PC-9 (cell line): ENCODE data around the gene TIFAB. TPM values are rescaled to one million over a fixed set of nuclear protein-coding genes. Genes with fewer than 3 reads are reported as not detected.

Experiments
- BruUV-seq: library from RNA; stranded (reverse); fragments of 400-500 nt; replicated peaks from 2 replicates; lab custom pipeline; 2021; lab: Mats Ljungman, UMichigan
- CTCF ChIA-PET: fragments of 300-600 bp; sonication (Branson Sonifier 250); formaldehyde crosslinking; loops from one replicate; lab custom pipeline; 2022; ENCODE audit warnings: antibody characterized with exemption; lab: Charles Lee
- POLR2A ChIA-PET: fragments of 300-600 bp; sonication (Branson Sonifier 250); formaldehyde crosslinking; loops from one replicate; lab custom pipeline; 2022; ENCODE audit warnings: antibody characterized with exemption; ENCODE audit not compliant: unreplicated experiment; lab: Charles Lee
- DNase-seq, 2 experiments: peaks; one replicate each; pipeline versions ENCODE4 v3.0.0 to v3.0.0-alpha.2; 2015 to 2022; ENCODE audit warnings: mixed read lengths in 1 of 2
- H2AFZ ChIP-seq: fragments of 200-600 bp; sonication (generic); 2 replicates; pipeline ENCODE4 v1.8.1; 2017; ENCODE audit warnings: antibody characterized with exemption
- H3F3A ChIP-seq: fragments of 200-600 bp; sonication (generic); 2 replicates; pipeline ENCODE4 v1.8.1; 2017; ENCODE audit warnings: antibody characterized with exemption, mild to moderate bottlenecking, low read depth; ENCODE audit not compliant: insufficient read depth
- H3K27ac ChIP-seq: fragments of 200-600 bp; sonication (generic); 2 replicates; pipeline ENCODE4 v1.6.1; 2016; ENCODE audit warnings: mixed run types
- H3K27me3 ChIP-seq: fragments of 200-600 bp; sonication (generic); 2 replicates; pipeline ENCODE4 v1.6.1; 2016; ENCODE audit warnings: low read depth, mixed run types; ENCODE audit not compliant: insufficient read depth
- H3K36me3 ChIP-seq: fragments of 200-600 bp; sonication (generic); 2 replicates; pipeline ENCODE4 v1.6.1; 2016; ENCODE audit warnings: low read depth, mixed run types
- H3K4me1 ChIP-seq: fragments of 200-600 bp; sonication (generic); replicated peaks from 2 replicates; pipeline ENCODE4 v1.6.1; 2016; ENCODE audit warnings: mixed run types; ENCODE audit not compliant: insufficient read depth
- H3K4me2 ChIP-seq: fragments of 200-600 bp; sonication (generic); 2 replicates; pipeline ENCODE4 v1.6.1; 2017; ENCODE audit warnings: mixed run types
- H3K4me3 ChIP-seq: fragments of 200-600 bp; sonication (generic); 2 replicates; pipeline ENCODE4 v1.6.1; 2016; ENCODE audit warnings: mixed run types
- H3K79me2 ChIP-seq: fragments of 200-600 bp; sonication (generic); 2 replicates; pipeline ENCODE4 v1.6.1; 2017; ENCODE audit warnings: low read depth, mixed run types
- H3K9me2 ChIP-seq: fragments of 200-600 bp; sonication (generic); 2 replicates; pipeline ENCODE4 v1.8.1; 2017; ENCODE audit warnings: mild to moderate bottlenecking; ENCODE audit not compliant: insufficient read depth
- H3K9me3 ChIP-seq: fragments of 200-600 bp; sonication (generic); 2 replicates; pipeline ENCODE4 v1.8.1; 2016; ENCODE audit warnings: low read depth; ENCODE audit not compliant: insufficient read depth
- H4K20me1 ChIP-seq: fragments of 200-600 bp; sonication (generic); 2 replicates; pipeline ENCODE4 v1.8.1; 2017; ENCODE audit not compliant: insufficient read depth
- CTCF ChIP-seq: fragments of 200-600 bp; sonication (generic); conservative IDR thresholded peaks from 2 replicates; pipeline ENCODE4 v1.6.1; 2017; ENCODE audit warnings: mixed run types, antibody characterized with exemption, mild to moderate bottlenecking, moderate library complexity
- EZH2 ChIP-seq: fragments of 200-600 bp; sonication (generic); IDR thresholded peaks from 2 replicates; pipeline ENCODE4 v1.8.0; 2017; ENCODE audit warnings: antibody characterized with exemption, low read depth
- intact Hi-C: fragments of 100-400 bp; cut with micrococcal nuclease; formaldehyde crosslinking; loops from one replicate; pipeline ENCODE4 v1.10.0; 2022; ENCODE audit not compliant: unreplicated experiment
- total RNA-seq: library from RNA; stranded (reverse); gene quantifications from 2 replicates; pipeline ENCODE4 v1.2.3, GENCODE V29; 2021

The TIFAB gene
- total RNA-seq, 1 experiment from 2014 or later, result not detected

DNA sequence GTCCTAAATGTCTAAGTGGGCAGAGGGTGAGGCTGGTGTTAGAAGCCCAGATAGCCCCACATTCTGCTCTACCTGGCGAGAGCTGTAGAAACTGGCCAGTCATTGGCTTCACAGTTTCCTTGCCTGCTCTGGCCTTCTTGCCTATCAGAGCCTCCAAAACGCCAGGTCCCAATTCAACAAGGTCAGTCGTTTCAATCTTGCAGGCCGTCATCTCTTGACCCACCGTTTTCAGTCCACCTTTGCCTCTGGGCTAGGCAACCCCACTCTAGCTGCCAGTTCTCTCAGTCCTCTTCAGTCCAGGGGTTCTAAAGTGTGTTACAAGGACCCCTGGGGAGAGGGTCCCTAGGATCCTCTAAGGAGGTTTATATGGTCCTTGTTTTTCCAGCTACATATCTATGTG lies 20.0 kb upstream of the TIFAB start:
- Histone ChIP-seq H2AFZ (no peak overlapping the region), H3K79me2 (no peaks in the 10 kb centered on the region), H4K20me1 (no peaks in the 10 kb centered on the region), H3F3A (no peaks in the 10 kb centered on the region), H3K9me2 (no peaks in the 10 kb centered on the region), H3K27ac (no peak overlapping the region), H3K27me3 (peaks cover 87% of the 10 kb centered on the region), H3K9me3 (no peaks in the 10 kb centered on the region), H3K4me1 (no peaks in the 10 kb centered on the region), H3K4me3 (no peak overlapping the region), H3K36me3 (no peaks in the 10 kb centered on the region), H3K4me2 (no peak overlapping the region)
- ChIA-PET CTCF (no interaction called here), POLR2A (interaction anchor here (0.6 kb wide), 1 partner anchor 13 kb away, joined by 3 read pairs; no protein-coding TSS in a partner anchor)
- no TSS peak for BruUV-seq
- no peak for DNase-seq
- intact Hi-C loops, result no loop called here
- no peak for TF ChIP-seq CTCF
- TF ChIP-seq EZH2, result no peak

DNA sequence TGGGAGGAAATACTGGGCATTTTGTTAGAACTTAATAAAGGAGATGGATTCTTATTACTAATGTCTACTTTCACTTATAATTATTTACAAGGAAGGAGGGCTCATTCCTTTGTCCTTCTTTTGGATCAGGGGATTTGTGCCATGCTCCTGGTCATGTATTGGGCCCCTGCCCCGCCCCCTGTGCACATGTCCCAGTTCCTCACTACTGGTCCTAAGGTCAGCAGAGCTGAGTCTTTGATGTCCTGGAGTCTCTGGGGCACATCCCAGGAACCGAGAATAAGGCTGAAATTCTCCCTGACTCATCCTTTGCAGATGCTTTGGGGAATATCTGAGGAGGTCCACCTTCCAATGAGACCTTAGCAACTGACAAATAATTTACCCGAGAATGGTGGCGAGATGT lies 19.6 kb upstream of the TIFAB start:
- Histone ChIP-seq H3F3A (no peaks in the 10 kb centered on the region), H4K20me1 (no peaks in the 10 kb centered on the region), H3K36me3 (no peaks in the 10 kb centered on the region), H3K4me3 (no peak overlapping the region), H3K27me3 (peaks cover 89% of the 10 kb centered on the region), H3K79me2 (no peaks in the 10 kb centered on the region), H3K4me2 (no peak overlapping the region), H3K9me3 (no peaks in the 10 kb centered on the region), H3K9me2 (no peaks in the 10 kb centered on the region), H2AFZ (no peak overlapping the region), H3K4me1 (no peaks in the 10 kb centered on the region), H3K27ac (no peak overlapping the region)
- ChIA-PET POLR2A (no interaction called here), CTCF (no interaction called here)
- no TSS peak for BruUV-seq
- DNase-seq, result no peak
- intact Hi-C loops, result no loop called here
- no peak for TF ChIP-seq EZH2
- TF ChIP-seq CTCF, result no peak

DNA sequence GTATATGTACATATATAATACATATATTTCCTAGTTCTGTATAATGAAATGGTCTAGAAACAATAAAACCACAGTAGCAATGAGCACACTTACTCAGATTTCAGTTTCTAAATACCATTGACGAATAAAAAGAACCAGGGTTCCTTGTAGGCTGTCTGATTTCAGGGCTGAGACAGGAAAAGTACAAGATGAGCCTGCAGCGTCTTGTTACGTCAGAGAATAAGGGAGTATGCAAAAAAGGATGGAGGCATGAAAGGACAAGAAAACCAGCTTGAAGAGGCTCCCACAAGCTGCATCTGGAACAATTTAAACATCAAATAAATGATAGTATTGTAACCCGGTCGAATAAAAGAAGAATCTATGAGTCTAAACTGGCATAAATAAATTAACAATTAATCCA lies 17.8 kb upstream of the TIFAB start:
- no peak overlapping the region for H3K4me2 ChIP-seq
- no peaks in the 10 kb centered on the region for H3K9me2 ChIP-seq
- intact Hi-C loops, result no loop called here
- no peak overlapping the region for H3K27ac ChIP-seq
- no peaks in the 10 kb centered on the region for H3K36me3 ChIP-seq
- no peaks in the 10 kb centered on the region for H3K79me2 ChIP-seq
- H4K20me1 ChIP-seq, result no peaks in the 10 kb centered on the region
- H3K27me3 ChIP-seq, result peaks cover 93% of the 10 kb centered on the region
- BruUV-seq, result no TSS peak
- no peak overlapping the region for H2AFZ ChIP-seq
- H3K4me1 ChIP-seq, result no peaks in the 10 kb centered on the region
- CTCF ChIA-PET, result no interaction called here
- H3K9me3 ChIP-seq, result no peaks in the 10 kb centered on the region
- DNase-seq, result no peak
- H3K4me3 ChIP-seq, result no peak overlapping the region
- no peak for TF ChIP-seq EZH2
- TF ChIP-seq CTCF, result no peak
- no peaks in the 10 kb centered on the region for H3F3A ChIP-seq
- POLR2A ChIA-PET, result no interaction called here
